Stimulated activated CD4-positive, alpha-beta T cell treated with anti-CD3 and anti-CD28 coated beads, TNF-alpha, amount 100 ng/mL, for 24 hours (primary cell): ENCODE data around the gene SNX27.
"Not testable (repeated sequence)": the region's sequence is repeated elsewhere in the genome, so short reads cannot be mapped to it uniquely, and the experiment has no call there.

Source experiments
- DNase-seq, 3 experiments: peaks; one replicate each; pipeline ENCODE4 v3.0.0-alpha.2; 2020; ENCODE audit warnings: low read depth in 3 of 3

SNX27 gene

DNA sequence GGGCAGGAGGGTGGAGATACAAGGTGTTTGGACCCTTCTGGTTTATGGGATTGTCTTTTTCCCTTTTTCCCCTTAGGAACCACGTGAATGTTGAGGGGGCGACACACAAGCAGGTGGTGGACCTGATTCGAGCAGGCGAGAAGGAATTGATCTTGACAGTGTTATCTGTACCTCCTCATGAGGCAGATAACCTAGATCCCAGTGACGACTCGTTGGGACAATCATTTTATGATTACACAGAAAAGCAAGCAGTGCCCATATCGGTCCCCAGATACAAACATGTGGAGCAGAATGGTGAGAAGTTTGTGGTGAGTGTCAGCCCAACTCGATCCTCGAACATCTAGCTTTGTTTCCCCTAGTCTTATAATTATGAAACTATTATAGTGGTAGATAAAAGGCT lies 27.0 kb downstream of the SNX27 start:
- no peak for DNase-seq

DNA sequence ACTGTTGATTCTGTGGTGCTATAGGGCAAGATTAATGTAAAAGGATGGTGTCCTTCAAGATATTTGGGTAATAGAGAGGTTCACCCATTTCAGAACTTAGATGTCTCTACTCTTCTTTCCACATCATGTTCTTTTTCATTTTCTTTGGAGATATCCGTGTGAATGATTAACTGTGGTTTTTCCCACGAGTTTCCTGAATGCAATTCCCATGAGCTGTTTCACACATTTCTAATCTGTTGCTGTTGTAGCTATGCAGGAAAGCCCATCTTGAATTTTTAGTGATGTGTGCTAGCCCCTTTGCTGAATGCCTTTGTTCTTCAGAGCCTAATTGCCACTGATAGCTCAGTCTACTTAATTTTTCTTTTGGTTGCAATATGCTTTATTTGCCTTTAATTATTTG lies 27.6 kb downstream of the SNX27 start:
- DNase-seq, result no peak

DNA sequence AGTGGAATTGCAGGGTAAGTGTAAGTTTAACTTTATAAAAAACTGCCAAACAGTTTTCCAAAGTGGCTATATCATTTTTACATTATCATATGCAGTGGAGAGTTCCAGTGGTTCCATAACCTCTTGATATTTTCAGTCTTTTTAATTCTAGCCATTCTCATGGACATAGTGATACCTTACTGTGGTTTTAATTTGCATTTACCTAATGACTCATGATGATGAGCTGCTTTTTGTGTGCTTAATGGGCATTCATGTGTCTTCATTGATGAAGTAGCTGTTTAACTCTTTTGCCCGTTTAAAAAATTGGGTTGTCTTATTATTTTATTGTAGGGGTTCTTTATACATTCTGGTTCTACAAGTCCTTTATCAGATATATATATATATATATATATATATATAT lies 29.4 kb downstream of the SNX27 start:
- no peak for DNase-seq

DNA sequence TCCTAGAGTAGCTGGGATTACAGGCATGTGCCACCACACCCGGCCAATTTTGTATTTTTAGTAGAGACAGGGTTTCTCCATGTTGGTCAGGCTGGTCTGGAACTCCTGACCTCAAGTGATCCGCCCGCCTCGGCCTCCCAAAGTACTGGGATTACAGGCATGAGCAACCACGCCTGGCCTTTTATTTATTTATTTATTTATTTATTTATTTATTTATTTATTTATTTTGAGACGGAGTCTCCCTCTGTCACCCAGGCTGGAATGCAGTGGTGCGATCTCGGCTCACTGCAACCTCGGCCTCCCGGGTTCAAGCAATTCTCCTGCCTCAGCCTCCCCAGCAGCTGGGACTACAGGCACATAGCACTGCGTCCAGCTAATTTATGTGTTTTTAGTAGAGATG lies 31.2 kb downstream of the SNX27 start:
- not testable (repeated sequence) for DNase-seq

DNA sequence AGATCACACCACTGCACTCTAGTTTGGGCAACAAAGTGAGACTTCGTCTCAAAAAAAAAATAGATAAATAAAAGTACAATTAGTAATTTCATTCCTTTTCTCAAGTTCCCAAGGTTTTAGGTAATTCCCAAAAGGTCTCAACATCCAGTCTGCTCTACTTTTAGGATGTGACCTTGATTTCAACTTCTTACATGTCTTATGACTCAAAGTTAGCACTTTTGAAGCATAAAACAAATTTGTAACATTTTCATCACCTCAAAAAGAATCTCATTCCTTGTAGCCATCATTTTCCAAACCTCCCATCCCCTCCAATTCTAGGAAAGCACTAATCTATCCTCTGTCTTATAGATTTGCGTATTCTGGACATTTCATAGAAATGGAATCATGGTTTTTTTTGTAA lies 32.2 kb downstream of the SNX27 start:
- no peak for DNase-seq

DNA sequence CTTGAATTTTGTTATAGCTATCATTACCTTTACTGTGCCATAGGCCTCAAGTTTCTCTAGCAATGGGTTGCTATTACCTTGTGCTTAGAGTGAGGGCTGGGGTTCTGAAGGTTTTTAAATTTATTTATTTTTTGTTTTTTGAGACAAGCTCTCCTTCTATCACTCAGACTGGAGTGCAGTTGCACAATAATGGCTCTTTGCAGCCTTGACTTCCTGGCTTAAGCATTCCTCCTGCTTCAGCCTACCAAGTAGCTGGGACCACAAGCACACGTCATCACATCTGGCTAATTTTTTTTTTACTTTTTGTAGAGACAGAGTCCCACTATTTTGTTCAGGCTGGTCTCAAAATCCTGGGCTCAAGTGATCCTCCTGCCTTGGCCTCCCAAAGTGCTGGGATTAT lies 41.5 kb downstream of the SNX27 start:
- DNase-seq, result no peak

DNA sequence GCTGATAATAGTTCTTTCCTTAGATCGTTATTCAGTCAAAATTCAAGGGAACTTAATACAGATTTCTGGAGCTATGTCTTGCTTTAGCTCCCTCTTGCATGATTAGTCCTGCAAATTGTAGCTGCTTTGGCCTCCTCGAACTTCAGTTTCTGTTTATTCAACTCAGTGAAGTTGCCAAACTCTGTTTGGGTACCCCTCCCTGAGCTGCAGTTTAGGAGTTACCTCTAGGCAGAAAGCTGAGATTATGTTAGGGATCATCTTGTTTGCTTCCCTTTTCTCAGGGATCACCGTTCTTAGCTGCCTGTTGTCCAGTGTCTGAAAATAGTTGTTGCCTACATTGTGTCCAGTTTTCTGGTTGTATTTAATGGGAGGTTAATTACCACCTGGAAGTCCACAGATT lies 43.5 kb downstream of the SNX27 start:
- DNase-seq, result no peak

DNA sequence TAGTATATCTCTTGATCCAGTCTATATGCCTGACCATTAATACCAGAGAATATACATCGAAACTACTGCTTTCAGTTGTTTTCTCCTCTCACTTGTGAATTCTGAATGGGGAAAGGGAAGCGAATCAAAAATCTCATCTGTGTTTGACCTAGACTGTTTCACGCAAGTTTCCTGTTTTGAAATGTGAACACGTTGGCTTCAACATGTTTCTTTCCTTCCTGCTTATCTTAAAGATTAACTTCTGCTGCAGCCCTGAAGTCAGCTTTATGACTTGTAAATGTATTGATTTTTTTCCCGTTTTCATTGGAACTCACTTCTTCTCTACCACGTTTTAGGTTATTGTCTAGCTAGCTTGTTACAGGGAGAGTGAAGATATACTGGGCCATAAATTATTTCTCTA lies 49.9 kb downstream of the SNX27 start:
- no peak for DNase-seq

DNA sequence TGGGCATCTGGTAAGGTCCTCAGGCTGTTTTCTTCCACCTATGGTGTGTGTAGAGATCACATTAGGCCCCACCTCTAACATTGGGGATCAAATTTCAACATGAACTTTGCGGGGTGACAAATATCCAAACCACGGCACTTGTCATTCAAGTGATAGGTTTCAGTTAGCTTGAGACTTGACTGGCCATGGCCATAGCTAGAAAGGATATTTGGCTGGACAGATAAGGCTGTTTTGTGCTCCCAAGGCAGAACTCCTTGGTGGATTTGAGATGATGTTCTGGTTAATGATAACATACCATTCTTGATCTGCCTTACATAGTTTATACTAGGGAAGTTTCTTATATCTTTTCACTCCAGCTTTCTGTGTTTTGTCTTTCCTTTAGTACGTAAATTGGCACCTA lies 56.2 kb downstream of the SNX27 start:
- DNase-seq, result no peak

DNA sequence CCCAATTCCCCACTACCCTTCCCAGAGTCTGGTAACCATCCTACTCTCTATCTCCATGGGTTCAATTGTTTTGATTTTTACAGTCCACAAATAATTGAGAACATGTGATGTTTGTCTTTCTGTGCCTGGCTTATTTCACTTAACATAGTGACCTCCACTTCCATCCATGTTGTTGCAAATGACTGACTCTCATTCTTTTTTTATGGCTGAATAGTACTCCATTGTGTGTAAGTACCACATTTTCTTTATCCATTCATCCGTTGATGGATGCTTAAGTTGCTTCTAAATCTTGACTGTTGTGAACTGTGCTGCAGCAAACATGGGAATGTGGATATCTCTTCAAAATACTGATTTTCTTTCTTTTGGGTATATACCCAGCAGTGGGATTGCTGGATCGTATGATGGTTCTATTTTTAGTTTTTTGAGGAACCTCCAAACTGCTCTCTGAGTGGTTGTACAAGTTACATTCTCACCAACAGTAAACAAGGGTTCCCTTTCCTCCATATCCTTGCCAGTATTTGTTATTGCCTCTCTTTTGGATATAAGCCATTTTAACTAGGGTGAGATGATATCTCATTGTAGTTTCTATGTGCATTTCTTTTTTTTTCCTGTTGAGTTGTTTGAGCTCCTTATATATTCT lies 58.3 kb downstream of the SNX27 start:
- DNase-seq, result not testable (repeated sequence)

DNA sequence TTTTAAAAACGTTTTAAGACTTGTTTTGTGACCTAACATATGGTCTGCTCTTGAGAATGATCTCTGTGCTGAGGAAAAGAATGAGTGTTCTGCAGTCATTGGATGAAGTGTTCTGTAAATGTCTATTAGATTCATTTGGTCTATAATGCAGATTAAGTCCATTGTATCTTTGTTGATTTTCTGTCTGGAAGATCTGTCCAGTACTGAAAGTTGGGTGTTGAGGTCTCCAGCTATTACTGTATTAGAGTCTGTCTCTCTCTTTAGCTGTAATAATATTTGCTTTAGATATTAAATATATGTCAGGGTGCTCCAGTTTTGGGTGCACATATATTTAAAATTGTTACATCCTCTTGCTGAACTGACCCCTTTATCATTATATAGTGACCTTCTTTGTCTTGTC lies 61.6 kb downstream of the SNX27 start:
- DNase-seq, result no peak

DNA sequence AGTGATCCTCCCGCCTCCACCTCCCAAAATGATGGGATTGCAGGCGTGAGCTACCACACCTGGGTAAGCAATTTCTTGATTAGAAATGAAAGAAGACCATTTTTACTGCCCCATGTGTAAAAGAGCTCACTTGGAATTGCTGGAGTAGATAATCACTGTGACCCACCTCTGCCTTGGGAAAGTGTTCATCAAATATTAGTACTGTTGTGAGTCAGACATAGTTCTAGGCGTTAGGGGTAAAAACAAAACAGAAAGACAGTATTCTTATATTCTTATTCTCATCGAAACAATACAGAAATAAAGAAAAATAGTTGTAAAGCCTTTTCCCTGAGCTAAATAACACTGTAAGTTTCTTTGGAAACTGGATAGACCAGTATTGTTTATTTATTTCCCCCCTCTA lies 68.5 kb downstream of the SNX27 start:
- no peak for DNase-seq

DNA sequence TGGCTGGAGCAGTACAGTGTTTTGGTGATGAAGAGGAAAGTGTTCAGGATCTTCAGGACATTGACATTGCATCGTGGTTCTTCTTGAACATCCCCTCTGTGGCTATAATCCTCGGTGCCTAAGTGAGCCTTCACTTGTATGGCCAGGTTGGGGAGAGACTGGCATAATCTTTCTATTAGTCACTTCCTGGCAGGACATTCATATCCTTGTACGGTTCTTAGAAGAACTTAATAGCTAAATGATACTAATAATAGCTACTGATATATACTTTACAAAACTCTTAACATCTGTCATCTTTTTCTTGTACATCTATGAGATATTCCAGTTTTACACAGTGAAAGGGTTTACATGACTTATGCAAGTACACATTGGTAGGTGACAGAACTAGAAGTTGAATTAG lies 69.0 kb downstream of the SNX27 start:
- no peak for DNase-seq

DNA sequence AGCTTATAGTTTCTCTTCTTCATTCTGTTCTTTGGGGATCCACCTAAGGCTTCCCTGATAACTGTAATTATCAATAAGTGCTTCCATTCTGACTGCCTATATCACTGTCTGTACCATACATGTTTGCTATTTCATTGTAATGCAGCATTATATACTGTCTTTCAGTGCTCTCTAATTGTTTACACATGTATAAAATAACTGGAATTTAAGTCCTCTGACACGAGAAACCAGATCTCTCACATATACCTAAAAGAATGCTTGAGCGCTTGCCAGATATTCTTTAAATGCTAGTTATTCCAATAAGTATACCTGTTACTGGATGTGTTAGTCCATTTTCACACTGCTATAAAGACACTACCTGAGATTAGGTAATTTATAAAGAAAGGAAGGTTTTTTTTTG lies 70.1 kb downstream of the SNX27 start:
- DNase-seq, result no peak

DNA sequence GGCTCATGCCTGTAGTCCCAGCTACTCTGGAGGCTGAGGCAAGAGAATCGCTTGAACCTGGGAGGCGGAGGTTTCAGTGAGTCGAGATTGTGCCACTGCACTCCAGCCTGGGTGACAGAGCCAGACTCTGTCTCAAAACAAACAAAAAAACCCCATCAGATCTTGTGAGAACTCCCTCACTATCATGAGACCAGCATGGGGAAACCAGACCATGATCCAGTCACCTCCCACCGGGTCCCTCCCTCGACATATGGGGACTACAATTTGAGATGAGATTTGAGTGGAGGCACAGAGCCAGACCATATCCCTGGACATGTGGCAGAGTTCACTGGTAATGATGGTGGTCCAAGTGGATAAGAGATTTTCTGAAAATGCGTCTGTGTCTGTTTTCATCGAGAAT lies 71.1 kb downstream of the SNX27 start:
- not testable (repeated sequence) for DNase-seq

DNA sequence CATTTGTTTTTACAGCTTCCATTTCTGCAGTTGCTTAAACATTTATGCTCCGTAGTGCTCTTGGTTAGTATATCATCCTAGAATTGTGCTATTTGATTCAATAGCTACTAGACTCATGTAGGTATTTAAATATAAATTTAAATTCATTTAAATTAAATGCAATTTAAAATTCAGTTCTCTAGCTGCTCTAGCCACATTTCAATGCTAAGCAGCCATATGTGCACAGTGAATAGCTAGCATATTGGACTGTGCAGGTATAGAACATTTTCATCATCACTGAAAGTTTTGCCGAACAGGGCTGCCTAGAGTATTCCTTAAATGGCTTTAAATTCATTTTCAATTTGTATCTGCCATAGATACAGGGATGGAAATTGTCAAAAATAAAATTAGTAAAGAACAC lies 72.3 kb downstream of the SNX27 start:
- no peak for DNase-seq

DNA sequence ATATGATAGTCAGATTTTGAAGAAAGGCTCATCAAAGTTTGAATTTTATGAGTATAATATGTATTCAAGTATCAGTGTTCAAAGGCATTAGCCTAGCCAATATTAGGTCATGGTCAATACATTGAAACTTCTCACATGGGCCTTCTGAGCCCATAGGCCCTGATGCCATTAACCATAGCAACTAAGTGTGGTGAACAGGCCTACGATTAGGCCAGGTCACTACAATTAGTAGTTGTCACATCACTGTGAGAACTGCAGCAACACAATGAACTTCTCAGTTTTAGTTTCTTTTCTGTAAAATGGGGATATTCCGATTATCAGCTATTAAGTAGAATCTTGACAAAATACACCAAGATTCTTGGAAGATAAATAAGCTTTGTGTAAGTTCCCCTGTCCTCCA lies 74.7 kb downstream of the SNX27 start:
- DNase-seq, result no peak

DNA sequence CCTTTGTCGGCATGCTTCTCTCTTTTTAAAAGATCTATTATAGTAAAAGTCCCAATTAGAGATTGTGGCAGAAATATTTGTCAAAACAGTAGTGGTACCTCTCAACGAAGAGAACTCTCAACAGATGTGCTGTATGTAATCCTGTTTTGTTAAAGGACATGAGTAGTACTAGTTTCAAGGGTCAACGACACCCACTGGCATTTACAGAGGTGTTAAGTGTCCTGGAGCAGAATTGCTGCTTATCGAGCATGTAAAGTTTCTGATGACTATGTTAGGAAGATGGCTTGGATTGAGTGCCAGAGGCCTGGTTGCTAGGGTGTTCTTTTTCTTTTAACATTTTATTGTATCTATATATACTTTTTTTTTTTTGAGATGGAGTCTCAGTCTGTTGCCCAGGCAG lies 77.6 kb downstream of the SNX27 start:
- DNase-seq, result no peak

DNA sequence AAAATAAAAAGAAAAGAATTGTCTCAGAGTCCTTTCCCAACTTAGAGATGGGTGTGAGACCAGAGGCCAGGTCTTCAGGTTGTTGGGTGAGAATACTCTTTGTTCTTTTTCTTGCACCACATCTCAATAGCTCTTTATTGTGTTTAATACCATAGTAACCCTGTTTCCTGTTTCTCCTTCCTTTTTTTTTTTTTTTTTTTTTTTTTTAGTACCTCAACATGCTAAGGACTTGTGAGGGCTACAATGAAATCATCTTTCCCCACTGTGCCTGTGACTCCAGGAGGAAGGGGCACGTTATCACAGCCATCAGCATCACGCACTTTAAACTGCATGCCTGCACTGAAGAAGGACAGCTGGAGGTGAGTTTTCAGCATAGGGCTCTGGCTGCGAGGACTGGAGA lies 80.4 kb downstream of the SNX27 start:
- DNase-seq, result no peak

DNA sequence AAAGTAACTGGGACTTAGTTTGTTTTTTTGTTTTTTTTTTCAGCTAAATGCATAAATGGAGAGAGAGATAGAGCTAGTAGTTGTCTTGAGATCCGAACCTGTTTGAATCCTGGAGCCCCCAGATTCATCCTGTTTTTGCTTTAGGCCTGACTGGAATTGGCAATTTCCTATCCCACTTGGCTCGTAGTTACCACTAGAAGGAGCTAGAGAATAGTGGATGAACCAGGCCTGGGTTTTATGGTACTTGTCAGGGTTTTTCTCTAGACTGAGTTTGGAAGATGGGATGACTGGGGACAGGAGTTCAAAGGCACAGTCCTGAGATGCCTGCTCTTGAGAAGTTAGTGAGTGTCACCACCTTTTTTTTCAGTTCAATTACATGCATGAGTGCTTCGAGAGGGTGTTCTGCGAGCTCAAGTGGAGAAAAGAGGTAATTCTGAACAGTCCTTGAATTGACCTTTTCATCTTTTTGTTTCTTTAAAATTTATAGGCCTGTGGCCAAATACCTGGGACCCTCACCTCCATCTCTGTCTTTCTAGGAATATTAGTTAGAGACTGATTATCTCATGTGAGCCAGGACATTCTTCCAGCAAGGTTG lies 81.3 kb downstream of the SNX27 start:
- no peak for DNase-seq

DNA sequence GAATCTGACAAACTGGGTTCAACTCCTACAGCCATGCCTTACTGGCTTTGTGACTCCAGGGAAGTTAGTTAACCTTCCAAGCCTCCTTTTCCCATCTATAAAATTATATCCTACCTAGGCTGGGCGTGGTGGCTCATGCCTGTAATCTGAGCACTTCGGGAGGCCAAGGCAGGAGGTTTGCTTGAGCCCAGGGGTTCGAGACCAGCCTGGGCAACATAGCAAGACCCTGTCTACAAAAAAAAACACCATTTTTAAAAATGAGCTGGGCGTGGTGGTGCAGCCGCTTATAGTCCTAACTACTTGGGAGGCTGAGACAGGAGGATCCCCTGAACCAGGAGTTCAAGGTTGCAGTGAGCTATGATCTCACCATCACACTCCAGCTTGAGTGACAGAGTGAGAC lies 89.7 kb downstream of the SNX27 start:
- no peak for DNase-seq

DNA sequence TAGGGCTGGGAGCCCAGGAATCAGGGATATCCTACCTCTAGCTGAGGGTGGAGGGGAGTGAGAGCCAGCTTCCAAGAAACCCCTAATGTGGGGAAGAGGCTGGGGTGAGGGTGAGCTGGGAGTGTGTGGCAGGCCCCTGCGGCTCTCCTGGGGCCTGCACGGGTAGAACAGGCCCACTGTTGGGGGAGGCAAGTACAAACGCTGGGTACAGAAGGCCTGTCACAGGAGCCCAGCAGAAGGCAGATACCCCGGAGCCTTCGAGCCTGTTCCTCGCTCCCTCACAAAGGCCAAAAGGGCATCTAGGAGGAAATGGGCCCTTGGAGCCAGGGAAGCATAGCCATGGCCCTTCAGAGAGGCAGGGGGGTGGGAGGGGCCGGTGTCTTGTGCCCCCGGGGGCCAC lies 91.1 kb downstream of the SNX27 start:
- DNase-seq, result no peak

DNA sequence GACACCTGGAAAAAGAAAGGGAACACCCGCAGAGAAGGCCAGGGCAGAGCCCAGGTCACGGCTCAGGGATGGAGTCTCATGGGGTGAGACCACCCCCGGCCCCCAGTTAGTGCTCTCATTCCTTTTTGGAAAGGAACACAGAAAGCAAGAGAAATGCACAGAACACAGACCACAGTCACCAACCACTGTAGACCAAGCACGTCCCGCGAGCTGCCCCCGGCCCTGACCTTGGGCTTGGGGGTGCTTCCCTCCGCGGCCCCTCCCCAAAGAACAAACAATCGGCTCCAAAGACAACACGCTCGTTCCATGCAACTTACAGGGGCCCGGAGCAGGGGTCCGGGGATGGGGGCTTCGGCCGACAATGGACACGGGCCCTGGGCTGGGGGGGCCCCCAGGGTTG lies 92.0 kb downstream of the SNX27 start:
- no peak for DNase-seq

DNA sequence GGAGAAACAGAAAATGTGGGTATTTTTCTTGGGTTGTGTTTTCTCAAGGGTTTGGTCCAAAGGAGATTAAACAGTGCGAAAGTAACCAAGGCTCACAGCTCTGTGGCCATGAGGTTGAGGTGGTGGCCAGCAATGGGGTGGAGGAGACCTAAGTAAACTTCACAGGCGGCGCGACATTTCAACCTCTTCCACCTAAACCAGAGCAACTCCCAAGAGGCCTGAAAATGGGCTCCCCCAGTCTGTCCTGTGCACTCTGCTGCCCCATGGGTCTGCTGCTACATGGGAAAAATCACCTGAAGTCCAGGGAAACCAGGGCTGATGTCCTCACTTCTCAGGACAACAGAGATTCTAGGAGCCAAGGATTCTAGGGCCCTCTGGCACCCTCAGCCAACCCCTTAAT lies 92.4 kb downstream of the SNX27 start:
- DNase-seq, result no peak
